GM12878 (cell line): Measurements from ENCODE around the gene LTK.

Experiments
- CTCF ChIP-seq, 3 experiments: IDR thresholded peaks in 2 of 3; conservative IDR thresholded peaks in 1 of 3; 2 replicates each; pipeline ENCODE4 v1.5.1; 2011; ENCODE audit warnings: low read depth in 3 of 3, low read length in 3 of 3, mild to moderate bottlenecking in 3 of 3, control low read depth in 2 of 3, moderate library complexity in 2 of 3, inconsistent platforms in 1 of 3, mixed read lengths in 1 of 3; ENCODE audit not compliant: control insufficient read depth in 2 of 3, insufficient read depth in 1 of 3; ENCODE audit errors: extremely low read depth in 1 of 3
- POLR2AphosphoS5 ChIP-seq: IDR thresholded peaks from 2 replicates; pipeline ENCODE4 v1.6.1; 2011; ENCODE audit warnings: mild to moderate bottlenecking, low read length, inconsistent platforms

DNA sequence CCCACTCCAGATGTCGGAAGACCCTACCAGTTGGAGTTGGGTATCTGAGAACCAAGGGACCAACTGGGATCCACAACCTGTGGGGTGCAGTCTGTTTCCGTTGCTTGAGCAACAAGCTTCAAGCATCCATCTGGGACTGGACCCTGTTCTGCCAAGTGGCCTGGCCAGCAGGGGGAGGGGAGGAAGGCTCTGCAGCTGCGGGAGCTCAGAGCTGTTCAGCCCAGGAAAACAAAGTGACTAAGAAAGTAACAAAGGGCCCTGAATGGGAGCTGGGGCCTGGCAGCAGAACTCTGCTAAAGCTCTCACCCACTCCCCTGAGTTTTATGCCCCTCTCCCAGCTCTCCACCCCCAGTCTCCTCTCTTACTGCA lies 48.1 kb upstream of the LTK start:
- TF ChIP-seq CTCF (IDR thresholded peaks at IDR 0.05 in 2 of 3, conservative IDR thresholded peaks at IDR 0.05 in 1 of 3; ENCODE audit: control insufficient read depth in 2 of 3, extremely low read depth in 1 of 3, insufficient read depth in 1 of 3, low read depth in 3 of 3, low read length in 3 of 3): no peak
- TF ChIP-seq POLR2AphosphoS5: no peak
